HepG2 (cell line): ENCODE data around the gene TRAK1. TPM values are rescaled to one million over a fixed set of nuclear protein-coding genes. Genes with fewer than 3 reads are reported as not detected.

Experiments
- CEBPB ChIP-seq: IDR thresholded peaks from 2 replicates; pipeline ENCODE4 v1.6.1; 2011; ENCODE audit warnings: low read depth, low read length, improper control_type of control experiment, borderline replicate concordance
- SP1 ChIP-seq, 2 experiments: fragments of 450-650 bp in 1 of 2; sonication (generic) in 1 of 2; formaldehyde crosslinking in 1 of 2; IDR thresholded peaks; 2 replicates each; pipeline versions ENCODE4 v1.4.0 to v1.6.1; 2016 to 2020; ENCODE audit warnings: missing genetic modification reagents in 1 of 2
- ZNF234 ChIP-seq: sonication (generic); formaldehyde crosslinking; conservative IDR thresholded peaks from 2 replicates; pipeline ENCODE4 v1.5.1; 2020; ENCODE audit warnings: mild to moderate bottlenecking, missing genetic modification reagents
- ZNF280D ChIP-seq: sonication (generic); formaldehyde crosslinking; IDR thresholded peaks from 2 replicates; pipeline ENCODE4 v1.5.1; 2020; ENCODE audit warnings: mild to moderate bottlenecking, missing genetic modification reagents
- ZNF749 ChIP-seq: sonication (generic); formaldehyde crosslinking; IDR thresholded peaks from 2 replicates; pipeline ENCODE4 v1.8.0; 2022; ENCODE audit warnings: mild to moderate bottlenecking, missing genetic modification reagents, moderate library complexity, borderline replicate concordance
- polyA plus RNA-seq, 8 experiments: library from polyadenylated mRNA; depleted of rRNA in 3 of 8; stranded (reverse) in 7 of 8; unstranded in 1 of 8; fragments of >200 nt; fragmentation: Illumina TruSeq in 4 of 8; extraction: Trizol in 4 of 8; gene quantifications; 2 replicates each; pipeline versions ENCODE4 v1.2.1 to v1.2.3, GENCODE V29; 2011 to 2016; ENCODE audit warnings: low read depth in 4 of 8, missing spikeins in 1 of 8, mixed read lengths in 1 of 8; ENCODE audit not compliant: insufficient read depth in 1 of 8
- total RNA-seq, 5 experiments: library from RNA; depleted of rRNA; stranded (reverse); fragments of >200 nt; fragmentation: Illumina TruSeq; extraction: Trizol; gene quantifications; 2 replicates each; pipeline ENCODE4 v1.2.3, GENCODE V29; 2016; ENCODE audit warnings: low read depth in 1 of 5
- TF ChIP-seq, protein P1 (sequence below): IDR thresholded peaks from 2 replicates; pipeline ENCODE4 v1.6.1; 2016; ENCODE audit warnings: low read depth, control low read depth
- TF ChIP-seq, protein P2 (sequence below): sonication (generic); formaldehyde crosslinking; IDR thresholded peaks from 2 replicates; pipeline ENCODE4 v1.4.0; 2020; ENCODE audit warnings: mild to moderate bottlenecking, missing genetic modification reagents

Gene TRAK1
- total and polyA plus RNA-seq, 2 of the 13 experiments (the other 11 are each of a cell fraction or from before 2014, with no cell fraction given) = 20.5 to 46.6 TPM

GRCh38 chr3:42198709-42199108 is 107.6 kb downstream of the TRAK1 start (continued):
- TF ChIP-seq ZNF280D (CRISPR knock-in tag) = no peak
- TF ChIP-seq, protein P1, sequence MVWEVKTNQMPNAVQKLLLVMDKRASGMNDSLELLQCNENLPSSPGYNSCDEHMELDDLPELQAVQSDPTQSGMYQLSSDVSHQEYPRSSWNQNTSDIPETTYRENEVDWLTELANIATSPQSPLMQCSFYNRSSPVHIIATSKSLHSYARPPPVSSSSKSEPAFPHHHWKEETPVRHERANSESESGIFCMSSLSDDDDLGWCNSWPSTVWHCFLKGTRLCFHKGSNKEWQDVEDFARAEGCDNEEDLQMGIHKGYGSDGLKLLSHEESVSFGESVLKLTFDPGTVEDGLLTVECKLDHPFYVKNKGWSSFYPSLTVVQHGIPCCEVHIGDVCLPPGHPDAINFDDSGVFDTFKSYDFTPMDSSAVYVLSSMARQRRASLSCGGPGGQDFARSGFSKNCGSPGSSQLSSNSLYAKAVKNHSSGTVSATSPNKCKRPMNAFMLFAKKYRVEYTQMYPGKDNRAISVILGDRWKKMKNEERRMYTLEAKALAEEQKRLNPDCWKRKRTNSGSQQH (CRISPR knock-in tag) = no peak
- TF ChIP-seq ZNF749 (CRISPR knock-in tag) = no peak
- no peak for TF ChIP-seq ZNF234 (CRISPR knock-in tag)
- TF ChIP-seq SP1 (IDR thresholded peaks at IDR 0.05) = no peak
- no peak for TF ChIP-seq SP1 (CRISPR knock-in tag; IDR thresholded peaks at IDR 0.05)
- TF ChIP-seq, protein P2, sequence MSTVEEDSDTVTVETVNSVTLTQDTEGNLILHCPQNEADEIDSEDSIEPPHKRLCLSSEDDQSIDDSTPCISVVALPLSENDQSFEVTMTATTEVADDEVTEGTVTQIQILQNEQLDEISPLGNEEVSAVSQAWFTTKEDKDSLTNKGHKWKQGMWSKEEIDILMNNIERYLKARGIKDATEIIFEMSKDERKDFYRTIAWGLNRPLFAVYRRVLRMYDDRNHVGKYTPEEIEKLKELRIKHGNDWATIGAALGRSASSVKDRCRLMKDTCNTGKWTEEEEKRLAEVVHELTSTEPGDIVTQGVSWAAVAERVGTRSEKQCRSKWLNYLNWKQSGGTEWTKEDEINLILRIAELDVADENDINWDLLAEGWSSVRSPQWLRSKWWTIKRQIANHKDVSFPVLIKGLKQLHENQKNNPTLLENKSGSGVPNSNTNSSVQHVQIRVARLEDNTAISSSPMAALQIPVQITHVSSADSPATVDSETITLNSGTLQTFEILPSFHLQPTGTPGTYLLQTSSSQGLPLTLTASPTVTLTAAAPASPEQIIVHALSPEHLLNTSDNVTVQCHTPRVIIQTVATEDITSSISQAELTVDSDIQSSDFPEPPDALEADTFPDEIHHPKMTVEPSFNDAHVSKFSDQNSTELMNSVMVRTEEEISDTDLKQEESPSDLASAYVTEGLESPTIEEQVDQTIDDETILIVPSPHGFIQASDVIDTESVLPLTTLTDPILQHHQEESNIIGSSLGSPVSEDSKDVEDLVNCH = no peak
- TF ChIP-seq CEBPB = no peak
